Bronchial epithelial cell (primary cell): ENCODE data around the gene DNAJC27. TPM values are rescaled to one million over a fixed set of nuclear protein-coding genes. Genes with fewer than 3 reads are reported as not detected.

ENCODE experiments used
- DNase-seq: peaks from one replicate; pipeline ENCODE4 v3.0.0-alpha.2; 2010; ENCODE audit warnings: low read depth
- FAIRE-seq: peaks from 2 replicates; lab custom pipeline; 2011; peaks lifted over from hg19 to GRCh38; lab: Jason Lieb, UNC
- H3K27me3 ChIP-seq: 2 replicates; pipeline ENCODE4 v1.5.1; 2011; ENCODE audit warnings: low read length; ENCODE audit not compliant: control insufficient read depth, insufficient read depth
- H3K36me3 ChIP-seq: 2 replicates; pipeline ENCODE4 v1.5.1; 2011; ENCODE audit warnings: low read length; ENCODE audit not compliant: control insufficient read depth, insufficient read depth
- H3K4me3 ChIP-seq: 2 replicates; pipeline ENCODE4 v1.5.1; 2011; ENCODE audit warnings: mild to moderate bottlenecking, low read depth, low read length, control low read depth
- CTCF ChIP-seq: IDR thresholded peaks from 2 replicates; pipeline ENCODE4 v1.5.1; 2011; ENCODE audit warnings: mild to moderate bottlenecking, moderate library complexity, low read length, control low read depth, inconsistent platforms; ENCODE audit not compliant: insufficient read depth, severe bottlenecking
- total RNA-seq: library from RNA; depleted of rRNA; stranded (reverse); fragments of >200 nt; gene quantifications from 2 replicates; pipeline ENCODE4 v1.2.1, GENCODE V29; 2014

Gene DNAJC27
- total RNA-seq, 1 donor from 2014 or later, result 5.3 TPM

- TF ChIP-seq CTCF, result no peak
- H3K4me3 ChIP-seq, result no peak overlapping the region
- DNase-seq (no peak), FAIRE-seq (no peak)
- H3K36me3 ChIP-seq, result no peaks in the 10 kb centered on the region
- no peaks in the 10 kb centered on the region for H3K27me3 ChIP-seq
Measured at GRCh38 chr2:24939353-24939752, 32.4 kb downstream of the DNAJC27 start.

GRCh38 chr2:24937236-24937635 is 34.5 kb downstream of the DNAJC27 start:
- no peak for TF ChIP-seq CTCF
- DNase-seq, result no peak
- no peak overlapping the region for H3K4me3 ChIP-seq
- peaks cover 2% of the 10 kb centered on the region for H3K27me3 ChIP-seq
- H3K36me3 ChIP-seq, result no peaks in the 10 kb centered on the region
- FAIRE-seq, result no peak

- Histone ChIP-seq H3K27me3 (peaks cover 2% of the 10 kb centered on the region), H3K36me3 (no peaks in the 10 kb centered on the region), H3K4me3 (no peak overlapping the region)
- no peak for FAIRE-seq
- TF ChIP-seq CTCF, result no peak
- DNase-seq, result no peak
Measured at GRCh38 chr2:24935145-24935544, 36.6 kb downstream of the DNAJC27 start.

GRCh38 chr2:24932715-24933114 is 39.0 kb downstream of the DNAJC27 start:
- no peak for DNase-seq

GRCh38 chr2:24930768-24931167 is 41.0 kb downstream of the DNAJC27 start:
- TF ChIP-seq CTCF, result no peak
- Histone ChIP-seq H3K4me3 (no peak overlapping the region), H3K27me3 (peaks cover 2% of the 10 kb centered on the region), H3K36me3 (no peaks in the 10 kb centered on the region)
- DNase-seq, result peak; percentile 33
- FAIRE-seq, result no peak

More at GRCh38 chr2:24932715-24933114, 39.0 kb downstream of the DNAJC27 start:
- TF ChIP-seq CTCF, result no peak
- H3K27me3 ChIP-seq, result peaks cover 2% of the 10 kb centered on the region
- no peak overlapping the region for H3K4me3 ChIP-seq
- no peaks in the 10 kb centered on the region for H3K36me3 ChIP-seq
- FAIRE-seq, result no peak

GRCh38 chr2:24929230-24929629 is 42.5 kb downstream of the DNAJC27 start:
- TF ChIP-seq CTCF, result no peak
- DNase-seq, result no peak
- Histone ChIP-seq H3K27me3 (peaks cover 2% of the 10 kb centered on the region), H3K4me3 (no peak overlapping the region), H3K36me3 (no peaks in the 10 kb centered on the region)
- no peak for FAIRE-seq
